OCI-LY7 (cell line): ENCODE measurements around the gene CREB3.

ENCODE experiments used
- CTCF ChIP-seq: fragments of 200-600 bp; sonication (generic); conservative IDR thresholded peaks from 2 replicates; pipeline ENCODE4 v1.5.1; 2014; ENCODE audit warnings: mild to moderate bottlenecking, antibody characterized with exemption, low read length, moderate library complexity, mixed read lengths
- EZH2phosphoT487 ChIP-seq: fragments of 200-600 bp; sonication (generic); IDR thresholded peaks from 2 replicates; pipeline ENCODE4 v1.6.1; 2018; ENCODE audit warnings: low read depth, borderline replicate concordance, mild to moderate bottlenecking, mixed run types, antibody characterized with exemption, low read length, moderate library complexity, mixed read lengths

GRCh38 chr9:35714123-35714522 is 18.3 kb upstream of the CREB3 start:
- TF ChIP-seq CTCF (no peak), EZH2phosphoT487 (no peak)
